IPS DF 4.7 (cell line): Measurements from ENCODE around the gene ZCCHC4.

Experiments used
- DNase-seq: peaks from one replicate; pipeline ENCODE4 v3.0.0-alpha.2; 2013; ENCODE audit warnings: low spot score; ENCODE audit errors: extremely low read depth

The ZCCHC4 gene

GRCh38 chr4:25312496-25313200, at the start of gene ZCCHC4:
TSS of gene ZCCHC4 (plus strand) at chr4:25312774. CDS start at chr4:25312810, 36 bp downstream.
- DNase-seq, result peak; percentile 38

- no peak for DNase-seq
Measured at GRCh38 chr4:25271866-25272265, 40.7 kb upstream of the ZCCHC4 start.

- no peak for DNase-seq
Measured at GRCh38 chr4:25280210-25280609, 32.4 kb upstream of the ZCCHC4 start.

- no peak for DNase-seq
Measured at GRCh38 chr4:25283948-25284347, 28.6 kb upstream of the ZCCHC4 start.

- DNase-seq, result no peak
Measured at GRCh38 chr4:25284466-25284865, 28.1 kb upstream of the ZCCHC4 start.

GRCh38 chr4:25290490-25291067, 22.0 kb upstream of the ZCCHC4 start:
- DNase-seq, result no peak

- DNase-seq, result no peak
Measured at GRCh38 chr4:25291158-25291733, 21.3 kb upstream of the ZCCHC4 start.

GRCh38 chr4:25297528-25298242, 14.9 kb upstream of the ZCCHC4 start:
- no peak for DNase-seq

GRCh38 chr4:25299476-25300203, 12.9 kb upstream of the ZCCHC4 start:
- no peak for DNase-seq

GRCh38 chr4:25301471-25301870, 11.1 kb upstream of the ZCCHC4 start:
- DNase-seq, result no peak

- DNase-seq, result no peak
Measured at GRCh38 chr4:25302626-25303025, 9.9 kb upstream of the ZCCHC4 start.

GRCh38 chr4:25303578-25303977, 9.0 kb upstream of the ZCCHC4 start:
- DNase-seq, result no peak

GRCh38 chr4:25306518-25307057, 6.0 kb upstream of the ZCCHC4 start:
- DNase-seq, result no peak

GRCh38 chr4:25307596-25307995, 5.0 kb upstream of the ZCCHC4 start:
- no peak for DNase-seq

GRCh38 chr4:25308306-25308705, 4.3 kb upstream of the ZCCHC4 start:
- DNase-seq, result no peak

GRCh38 chr4:25308761-25309160, 3.8 kb upstream of the ZCCHC4 start:
- no peak for DNase-seq

- no peak for DNase-seq
Measured at GRCh38 chr4:25310066-25310802, 2.3 kb upstream of the ZCCHC4 start.

GRCh38 chr4:25310803-25311166, 1.8 kb upstream of the ZCCHC4 start:
- DNase-seq, result no peak

- DNase-seq, result no peak
Measured at GRCh38 chr4:25313201-25313895, 774 bp downstream of the ZCCHC4 start.

- DNase-seq, result no peak
Measured at GRCh38 chr4:25320336-25320735, 7.8 kb downstream of the ZCCHC4 start.
